ENCODE data around the gene BCR.

- TF ChIP-seq CTCF (IDR thresholded peaks at IDR 0.05) (no peak), POLR2A (IDR thresholded peaks at IDR 0.05) (no peak)
These were observed 122.1 kb downstream of the BCR start for GRCh38 chr22:23302171-23303002.
